Measurements from ENCODE around the gene CEP20. TPM values are rescaled to one million over a fixed set of nuclear protein-coding genes. Genes with fewer than 3 reads are reported as not detected.
"Not testable (repeated sequence)": the region's sequence is repeated elsewhere in the genome, so short reads cannot be mapped to it uniquely, and the experiment has no call there.

CEP20 gene
- total RNA-seq, 1 donor from 2014 or later, result 19.7 TPM

DNA sequence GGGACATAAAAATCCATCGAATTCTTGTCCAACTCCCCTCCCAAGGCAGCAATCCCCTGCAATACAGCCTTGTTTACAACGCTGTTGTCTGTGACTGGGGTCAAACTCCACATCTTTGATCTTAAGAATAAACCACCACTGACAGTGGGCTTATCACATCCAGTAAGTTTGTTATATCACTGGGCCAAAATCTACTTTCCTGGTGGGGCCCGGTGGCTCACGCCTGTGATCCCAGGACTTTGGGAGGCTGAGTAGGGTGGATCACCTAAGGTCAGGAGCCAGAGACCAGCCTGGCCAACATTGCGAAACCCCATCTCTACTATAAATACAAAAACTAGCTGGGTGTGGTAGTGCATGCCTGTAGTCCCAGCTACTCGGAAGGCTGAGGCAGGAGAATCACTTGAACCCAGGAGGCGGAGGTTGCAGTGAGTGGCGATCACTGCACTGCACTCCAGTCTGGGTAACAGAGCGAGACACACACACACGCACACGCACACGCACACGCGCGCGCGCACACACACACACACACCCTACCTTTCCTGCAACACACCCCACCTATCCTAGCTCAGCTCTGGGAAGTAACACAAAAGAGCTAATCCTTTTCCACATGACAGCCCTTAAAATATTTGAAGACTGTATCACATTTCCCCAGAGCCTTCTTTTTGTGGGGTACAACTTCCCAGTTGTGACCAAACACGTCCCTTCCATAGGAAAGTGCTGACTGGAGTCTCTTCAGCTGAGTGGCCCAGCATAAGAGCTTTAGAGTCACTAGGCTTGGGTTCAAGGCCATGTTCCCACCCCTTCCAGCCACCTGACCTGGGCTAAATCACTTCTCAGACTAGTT is 40.1 kb upstream of the CEP20 start:
- no peaks in the 10 kb centered on the region for H3K36me3 Mint-ChIP-seq (ENCODE audit: low read depth)
- no peak overlapping the region for H3K4me3 Mint-ChIP-seq (ENCODE audit: unreplicated experiment)
- H3K4me1 Mint-ChIP-seq (ENCODE audit: low read depth), result no peaks in the 10 kb centered on the region
- H3K27ac Mint-ChIP-seq (ENCODE audit: unreplicated experiment), result no peak overlapping the region
- no peak for TF ChIP-seq CTCF (IDR thresholded peaks at IDR 0.05)
- DNase-seq (ENCODE audit: low spot score), result peak; percentile 30
- peaks cover 4% of the 10 kb centered on the region for H3K9me3 Mint-ChIP-seq (ENCODE audit: low read depth)
- H3K27me3 Mint-ChIP-seq (ENCODE audit: low read depth), result no peaks in the 10 kb centered on the region

DNA sequence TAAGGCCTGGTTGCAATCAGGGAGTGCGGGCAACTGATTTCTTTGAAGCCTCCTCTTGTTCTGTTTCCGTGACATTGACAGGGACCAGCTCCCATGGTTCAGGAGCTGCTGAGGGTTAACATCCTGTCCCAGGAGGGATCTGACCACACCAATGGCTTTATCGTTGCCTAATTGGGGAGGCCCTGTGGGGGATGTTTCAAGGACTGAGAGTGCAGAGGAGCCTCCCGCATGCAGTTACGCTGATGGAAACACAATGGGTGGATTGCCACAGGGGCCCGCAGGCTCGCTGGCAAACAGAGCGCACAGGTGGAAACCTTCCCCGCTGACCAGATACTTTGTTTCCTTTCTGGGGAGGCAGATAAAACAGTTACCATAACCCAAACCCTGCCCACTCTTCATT is 37.2 kb upstream of the CEP20 start:
- peak; percentile 34 for DNase-seq (ENCODE audit: low spot score)
- H3K36me3 Mint-ChIP-seq (ENCODE audit: low read depth), result no peaks in the 10 kb centered on the region
- H3K4me3 Mint-ChIP-seq (ENCODE audit: unreplicated experiment), result no peak overlapping the region
- H3K4me1 Mint-ChIP-seq (ENCODE audit: low read depth), result peaks cover 3% of the 10 kb centered on the region
- no peaks in the 10 kb centered on the region for H3K9me3 Mint-ChIP-seq (ENCODE audit: low read depth)
- H3K27ac Mint-ChIP-seq (ENCODE audit: unreplicated experiment), result no peak overlapping the region
- H3K27me3 Mint-ChIP-seq (ENCODE audit: low read depth), result no peaks in the 10 kb centered on the region
- TF ChIP-seq CTCF (IDR thresholded peaks at IDR 0.05), result no peak

DNA sequence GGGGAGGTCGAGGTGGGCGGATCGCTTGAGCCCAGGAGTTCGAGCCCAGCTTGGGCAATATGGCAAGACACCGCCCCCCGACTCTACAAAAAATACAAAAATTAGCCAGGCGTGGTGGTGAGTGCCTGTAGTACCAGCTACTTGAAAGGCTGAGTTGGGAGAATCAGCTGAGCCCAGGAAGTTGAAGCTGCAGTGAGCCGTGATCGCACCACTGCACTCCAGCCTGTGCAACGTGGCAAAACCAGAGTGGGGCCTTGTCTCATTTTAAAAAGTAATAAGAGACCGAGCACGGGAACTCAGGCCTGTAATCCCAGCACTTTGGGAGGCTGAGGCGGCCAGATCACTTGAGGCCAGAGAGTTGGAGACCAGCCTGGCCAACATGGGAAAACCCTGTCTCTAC is 36.6 kb upstream of the CEP20 start:
- Mint-ChIP-seq H3K27ac (ENCODE audit: unreplicated experiment) (no peak overlapping the region), H3K4me3 (ENCODE audit: unreplicated experiment) (no peak overlapping the region), H3K4me1 (ENCODE audit: low read depth) (peaks cover 9% of the 10 kb centered on the region), H3K36me3 (ENCODE audit: low read depth) (no peaks in the 10 kb centered on the region), H3K9me3 (ENCODE audit: low read depth) (no peaks in the 10 kb centered on the region), H3K27me3 (ENCODE audit: low read depth) (no peaks in the 10 kb centered on the region)
- no peak for TF ChIP-seq CTCF (IDR thresholded peaks at IDR 0.05)
- peak; percentile 18 for DNase-seq (ENCODE audit: low spot score)

DNA sequence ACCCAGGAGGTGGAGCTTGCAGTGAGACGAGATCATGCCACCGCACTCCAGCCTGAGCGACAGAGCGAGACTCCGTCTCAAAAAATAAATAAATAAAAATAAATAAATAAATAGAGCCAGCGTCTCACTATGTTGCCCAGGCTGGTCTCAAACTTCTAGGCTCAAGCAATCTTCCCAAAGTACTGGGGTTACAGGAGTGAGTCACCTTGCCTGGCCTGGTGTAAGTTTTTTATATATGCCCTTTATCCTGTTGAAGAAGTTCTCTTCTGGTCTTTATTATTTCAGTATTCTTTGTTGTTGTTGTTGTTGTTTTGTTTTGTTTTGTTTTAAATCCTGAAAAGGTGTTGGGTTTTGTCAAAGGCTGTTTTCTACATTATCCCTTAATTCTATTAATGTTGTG is 30.9 kb upstream of the CEP20 start:
- DNase-seq (ENCODE audit: low spot score), result no peak
- H3K36me3 Mint-ChIP-seq (ENCODE audit: low read depth), result peaks cover 3% of the 10 kb centered on the region
- TF ChIP-seq CTCF (IDR thresholded peaks at IDR 0.05), result no peak
- no peak overlapping the region for H3K27ac Mint-ChIP-seq (ENCODE audit: unreplicated experiment)
- H3K27me3 Mint-ChIP-seq (ENCODE audit: low read depth), result no peaks in the 10 kb centered on the region
- peaks cover 12% of the 10 kb centered on the region for H3K4me1 Mint-ChIP-seq (ENCODE audit: low read depth)
- no peak overlapping the region for H3K4me3 Mint-ChIP-seq (ENCODE audit: unreplicated experiment)
- H3K9me3 Mint-ChIP-seq (ENCODE audit: low read depth), result peaks cover 5% of the 10 kb centered on the region

- H3K4me3 Mint-ChIP-seq (ENCODE audit: unreplicated experiment); H3K9me3 Mint-ChIP-seq (ENCODE audit: low read depth); H3K27ac Mint-ChIP-seq (ENCODE audit: unreplicated experiment); H3K27me3 Mint-ChIP-seq (ENCODE audit: low read depth); DNase-seq (ENCODE audit: low spot score); H3K36me3 Mint-ChIP-seq (ENCODE audit: low read depth): not testable (repeated sequence)
- H3K4me1 Mint-ChIP-seq (ENCODE audit: low read depth), result peaks cover 12% of the 10 kb centered on the region
Observed at GRCh38 chr16:15918314-15918713, 29.9 kb upstream of the CEP20 start.

- no peak for TF ChIP-seq CTCF (IDR thresholded peaks at IDR 0.05)
Observed at GRCh38 chr16:15916323-15916722, 27.9 kb upstream of the CEP20 start.

More at GRCh38 chr16:15916323-15916722, 27.9 kb upstream of the CEP20 start:
- H3K4me1 Mint-ChIP-seq (ENCODE audit: low read depth), result peaks cover 18% of the 10 kb centered on the region
- peaks cover 3% of the 10 kb centered on the region for H3K36me3 Mint-ChIP-seq (ENCODE audit: low read depth)
- no peak overlapping the region for H3K27ac Mint-ChIP-seq (ENCODE audit: unreplicated experiment)
- no peaks in the 10 kb centered on the region for H3K27me3 Mint-ChIP-seq (ENCODE audit: low read depth)
- no peak overlapping the region for H3K4me3 Mint-ChIP-seq (ENCODE audit: unreplicated experiment)
- DNase-seq (ENCODE audit: low spot score), result peak; percentile 2
- H3K9me3 Mint-ChIP-seq (ENCODE audit: low read depth), result peaks cover 5% of the 10 kb centered on the region
